Measurements from ENCODE around the gene HDHD2. TPM values are rescaled to one million over a fixed set of nuclear protein-coding genes. Genes with fewer than 3 reads are reported as not detected.
"Not testable (repeated sequence)": the region's sequence is repeated elsewhere in the genome, so short reads cannot be mapped to it uniquely, and the experiment has no call there.

The HDHD2 gene
- total RNA-seq, 2 experiments from 2014 or later, result 32.6 to 33.4 TPM

- peak; percentile 49 for ATAC-seq
- H3K4me3 Mint-ChIP-seq, result no peak overlapping the region
- H3K9me3 Mint-ChIP-seq (ENCODE audit: low read depth), result no peaks in the 10 kb centered on the region
- peak; percentile 51 for DNase-seq
- CTCF ChIA-PET, result no interaction called here
- H3K4me1 Mint-ChIP-seq, result peaks cover 25% of the 10 kb centered on the region
- H3K27ac Mint-ChIP-seq, result no peak overlapping the region
- peaks cover 12% of the 10 kb centered on the region for H3K36me3 Mint-ChIP-seq
- no peaks in the 10 kb centered on the region for H3K27me3 Mint-ChIP-seq
These were observed 18.6 kb upstream of the HDHD2 start for GRCh38 chr18:47168913-47169312.

- no peak for ATAC-seq
- Mint-ChIP-seq H3K9me3 (ENCODE audit: low read depth) (no peaks in the 10 kb centered on the region), H3K27ac (no peak overlapping the region), H3K4me1 (peaks cover 28% of the 10 kb centered on the region), H3K27me3 (no peaks in the 10 kb centered on the region), H3K4me3 (no peak overlapping the region), H3K36me3 (peaks cover 12% of the 10 kb centered on the region)
- CTCF ChIA-PET, result no interaction called here
- no peak for DNase-seq
These were observed 18.2 kb upstream of the HDHD2 start for GRCh38 chr18:47168509-47168908.

- Mint-ChIP-seq H3K4me3 (no peak overlapping the region), H3K9me3 (ENCODE audit: low read depth) (no peaks in the 10 kb centered on the region), H3K36me3 (peaks cover 15% of the 10 kb centered on the region), H3K27ac (no peak overlapping the region), H3K27me3 (no peaks in the 10 kb centered on the region), H3K4me1 (peaks cover 35% of the 10 kb centered on the region)
- DNase-seq (no peak), ATAC-seq (no peak)
- CTCF ChIA-PET, result interaction anchor here (1.2 to 2.0 kb wide), 2 partner anchors 16 to 583 kb away, joined by 3 to 5 read pairs; partner anchors contain the start of gene HDHD2
These were observed 16.0 kb upstream of the HDHD2 start for GRCh38 chr18:47166294-47166693.

GRCh38 chr18:47163241-47163640 lies 12.9 kb upstream of the HDHD2 start:
- peaks cover 12% of the 10 kb centered on the region for H3K36me3 Mint-ChIP-seq
- no peak for DNase-seq
- H3K27ac Mint-ChIP-seq, result no peak overlapping the region
- no peaks in the 10 kb centered on the region for H3K9me3 Mint-ChIP-seq (ENCODE audit: low read depth)
- H3K4me3 Mint-ChIP-seq, result peak overlapping the region; percentile 17
- CTCF ChIA-PET, result no interaction called here
- no peaks in the 10 kb centered on the region for H3K27me3 Mint-ChIP-seq
- ATAC-seq, result peak; percentile 83
- peaks cover 26% of the 10 kb centered on the region for H3K4me1 Mint-ChIP-seq

- no peak for DNase-seq
- H3K4me1 Mint-ChIP-seq, result peaks cover 23% of the 10 kb centered on the region
- H3K4me3 Mint-ChIP-seq, result no peak overlapping the region
- H3K27ac Mint-ChIP-seq, result no peak overlapping the region
- H3K36me3 Mint-ChIP-seq, result peaks cover 18% of the 10 kb centered on the region
- CTCF ChIA-PET, result no interaction called here
- ATAC-seq, result no peak
- H3K27me3 Mint-ChIP-seq, result no peaks in the 10 kb centered on the region
- H3K9me3 Mint-ChIP-seq (ENCODE audit: low read depth), result no peaks in the 10 kb centered on the region
These were observed 10.0 kb upstream of the HDHD2 start for GRCh38 chr18:47160256-47160655.

GRCh38 chr18:47158404-47158803 lies 8.1 kb upstream of the HDHD2 start:
- H3K4me1 Mint-ChIP-seq, result peaks cover 11% of the 10 kb centered on the region
- H3K9me3 Mint-ChIP-seq (ENCODE audit: low read depth); DNase-seq; ATAC-seq; H3K27me3 Mint-ChIP-seq; H3K27ac Mint-ChIP-seq; CTCF ChIA-PET; H3K4me3 Mint-ChIP-seq: not testable (repeated sequence)
- H3K36me3 Mint-ChIP-seq, result peaks cover 21% of the 10 kb centered on the region

- peak overlapping the region; percentile 97 for H3K4me3 Mint-ChIP-seq
- no peaks in the 10 kb centered on the region for H3K27me3 Mint-ChIP-seq
- H3K36me3 Mint-ChIP-seq, result peaks cover 16% of the 10 kb centered on the region
- ATAC-seq (no peak), DNase-seq (no peak)
- H3K4me1 Mint-ChIP-seq, result peaks cover 29% of the 10 kb centered on the region
- CTCF ChIA-PET, result interaction anchor here (1.1 kb wide), 1 partner anchor 15 kb away, joined by 4 read pairs; no protein-coding TSS in a partner anchor
- peak overlapping the region; percentile 95 for H3K27ac Mint-ChIP-seq
- H3K9me3 Mint-ChIP-seq (ENCODE audit: low read depth), result no peaks in the 10 kb centered on the region
These were observed 1.1 kb upstream of the HDHD2 start for GRCh38 chr18:47151439-47151838.

- no peaks in the 10 kb centered on the region for H3K9me3 Mint-ChIP-seq (ENCODE audit: low read depth)
- peak overlapping the region; percentile 95 for H3K27ac Mint-ChIP-seq
- peaks cover 12% of the 10 kb centered on the region for H3K36me3 Mint-ChIP-seq
- CTCF ChIA-PET, result interaction anchor here (1.0 to 1.7 kb wide), 5 partner anchors 14 to 50 kb away, joined by 3 to 5 read pairs (median 4); no protein-coding TSS in a partner anchor
- DNase-seq (peak; percentile 46), ATAC-seq (peak; percentile 21)
- H3K27me3 Mint-ChIP-seq, result no peaks in the 10 kb centered on the region
- H3K4me3 Mint-ChIP-seq, result peak overlapping the region; percentile 97
- peaks cover 29% of the 10 kb centered on the region for H3K4me1 Mint-ChIP-seq
These were observed 595 bp upstream of the HDHD2 start for GRCh38 chr18:47150824-47151366.

GRCh38 chr18:47149457-47150028 lies 757 bp downstream of the HDHD2 start:
- ATAC-seq (no peak), DNase-seq (no peak)
- H3K4me3 Mint-ChIP-seq, result peak overlapping the region; percentile 97
- H3K27me3 Mint-ChIP-seq, result no peaks in the 10 kb centered on the region
- H3K27ac Mint-ChIP-seq, result peak overlapping the region; percentile 95
- peaks cover 29% of the 10 kb centered on the region for H3K4me1 Mint-ChIP-seq
- H3K9me3 Mint-ChIP-seq (ENCODE audit: low read depth), result no peaks in the 10 kb centered on the region
- CTCF ChIA-PET, result interaction anchor here (0.8 to 1.7 kb wide), 3 partner anchors 16 to 50 kb away, joined by 3 to 5 read pairs (median 3); no protein-coding TSS in a partner anchor
- peaks cover 9% of the 10 kb centered on the region for H3K36me3 Mint-ChIP-seq

- Mint-ChIP-seq H3K27me3 (no peaks in the 10 kb centered on the region), H3K4me1 (peaks cover 25% of the 10 kb centered on the region), H3K4me3 (no peak overlapping the region), H3K9me3 (ENCODE audit: low read depth) (no peaks in the 10 kb centered on the region), H3K27ac (no peak overlapping the region), H3K36me3 (peaks cover 14% of the 10 kb centered on the region)
- CTCF ChIA-PET, result no interaction called here
- ATAC-seq, result no peak
- DNase-seq, result no peak
These were observed 4.1 kb downstream of the HDHD2 start for GRCh38 chr18:47146206-47146605.

- Mint-ChIP-seq H3K4me3 (no peak overlapping the region), H3K27ac (no peak overlapping the region), H3K4me1 (peaks cover 8% of the 10 kb centered on the region), H3K9me3 (ENCODE audit: low read depth) (no peaks in the 10 kb centered on the region), H3K36me3 (peaks cover 20% of the 10 kb centered on the region), H3K27me3 (no peaks in the 10 kb centered on the region)
- no peak for ATAC-seq
- CTCF ChIA-PET, result no interaction called here
- no peak for DNase-seq
These were observed 6.3 kb downstream of the HDHD2 start for GRCh38 chr18:47143899-47144485.

- no peak for DNase-seq
- Mint-ChIP-seq H3K27me3 (no peaks in the 10 kb centered on the region), H3K4me3 (no peak overlapping the region), H3K27ac (no peak overlapping the region), H3K9me3 (ENCODE audit: low read depth) (no peaks in the 10 kb centered on the region), H3K4me1 (no peaks in the 10 kb centered on the region), H3K36me3 (peaks cover 21% of the 10 kb centered on the region)
- CTCF ChIA-PET, result no interaction called here
- ATAC-seq, result no peak
These were observed 7.1 kb downstream of the HDHD2 start for GRCh38 chr18:47143153-47143552.

- DNase-seq, result no peak
- no peak overlapping the region for H3K27ac Mint-ChIP-seq
- no peaks in the 10 kb centered on the region for H3K9me3 Mint-ChIP-seq (ENCODE audit: low read depth)
- no peaks in the 10 kb centered on the region for H3K27me3 Mint-ChIP-seq
- ATAC-seq, result no peak
- no peaks in the 10 kb centered on the region for H3K4me1 Mint-ChIP-seq
- no peak overlapping the region for H3K4me3 Mint-ChIP-seq
- CTCF ChIA-PET, result no interaction called here
- peaks cover 27% of the 10 kb centered on the region for H3K36me3 Mint-ChIP-seq
These were observed 9.0 kb downstream of the HDHD2 start for GRCh38 chr18:47141289-47141688.

- ATAC-seq (no peak), DNase-seq (no peak)
- Mint-ChIP-seq H3K4me1 (peaks cover 23% of the 10 kb centered on the region), H3K27ac (no peak overlapping the region), H3K36me3 (peaks cover 47% of the 10 kb centered on the region), H3K27me3 (no peaks in the 10 kb centered on the region), H3K4me3 (no peak overlapping the region), H3K9me3 (ENCODE audit: low read depth) (no peaks in the 10 kb centered on the region)
- CTCF ChIA-PET, result interaction anchor here (1.0 kb wide), 1 partner anchor 29 kb away, joined by 3 read pairs; the partner anchor contains the start of gene HDHD2
These were observed 29.2 kb downstream of the HDHD2 start for GRCh38 chr18:47121146-47121545.
